Testis (tissue), 3 donors: ENCODE results near the gene CTCF. TPM values are rescaled to one million over a fixed set of nuclear protein-coding genes. Genes with fewer than 3 reads are reported as not detected.

ENCODE experiments used
- DNase-seq: peaks from one replicate; pipeline ENCODE4 v3.0.0-alpha.2; 2019
- H3K27ac ChIP-seq, 2 donors: fragments of 200-600 bp; sonication (generic); one replicate each; pipeline ENCODE4 v1.5.1; 2019
- H3K27me3 ChIP-seq: fragments of 200-600 bp; sonication (generic); one replicate; pipeline ENCODE4 v1.5.1; 2019
- H3K36me3 ChIP-seq: fragments of 200-600 bp; sonication (generic); one replicate; pipeline ENCODE4 v1.5.1; 2017; ENCODE audit warnings: low read depth; ENCODE audit errors: missing control alignments
- H3K4me1 ChIP-seq: fragments of 200-600 bp; sonication (generic); one replicate; pipeline ENCODE4 v1.5.1; 2019
- H3K4me3 ChIP-seq, 2 donors: fragments of 200-600 bp; sonication (generic); one replicate each; pipeline ENCODE4 v1.5.1; 2017 to 2019
- H3K9me3 ChIP-seq: fragments of 200-600 bp; sonication (generic); one replicate; pipeline ENCODE4 v1.5.1; 2017
- CTCF ChIP-seq, 3 experiments: fragments of 450-650 bp in 2 of 3; fragments of 200-600 bp in 1 of 3; sonication (generic) in 1 of 3; IDR thresholded peaks; one replicate each; pipeline ENCODE4 v1.5.1; 2016 to 2019; ENCODE audit warnings: antibody characterized with exemption in 3 of 3, mild to moderate bottlenecking in 2 of 3, moderate library complexity in 1 of 3
- POLR2A ChIP-seq: fragments of 450-650 bp; IDR thresholded peaks from one replicate; pipeline ENCODE4 v1.6.1; 2017; ENCODE audit warnings: antibody characterized with exemption, mild to moderate bottlenecking, moderate library complexity
- whole genome bisulfite sequencing, 2 donors: methylation state at CpG; one replicate each; pipeline ENCODE4 v1.1.5; 2018; 5-methylcytosine and 5-hydroxymethylcytosine counted together
- intact Hi-C: fragments of 100-400 bp; cut with DNase I; formaldehyde crosslinking; loops from one replicate; pipeline ENCODE4 v1.15.1; 2023; ENCODE audit warnings: low total_unique reads
- polyA plus RNA-seq: library from polyadenylated mRNA; stranded (reverse); fragments of 350-450 nt; fragmentation: Illumina TruSeq; extraction: RNeasy Lipid Tissue Mini Kit (QIAGEN cat#74804); gene quantifications from one replicate; pipeline ENCODE4 v1.2.3, GENCODE V29; 2014; ENCODE audit warnings: low read depth, low replicate concordance; ENCODE audit not compliant: insufficient read depth
- total RNA-seq, 2 donors: library from RNA; depleted of rRNA; stranded (reverse); fragments of >200 nt; gene quantifications; one replicate each; pipeline ENCODE4 v1.2.3, GENCODE V29; 2016

Gene CTCF
- total and polyA plus RNA-seq, 3 donors from 2014 or later: 25.9 to 47.0 (median 45.5) TPM

GRCh38 chr16:67656344-67657016 lies 94.2 kb downstream of the CTCF start:
- H3K4me1 ChIP-seq: peaks cover 15% of the 10 kb centered on the region
- TF ChIP-seq POLR2A (no peak), CTCF (IDR thresholded peaks at IDR 0.05) (no peak)
- H3K9me3 ChIP-seq: no peaks in the 10 kb centered on the region
- WGBS, 2 donors: 93% methylated on average over 9 of the region's 9 CpGs; no CpG with 5 or more reads in 1 of the 2 donors
- intact Hi-C loops: loop anchor here (5.0 kb wide), 1 partner anchor 84 kb away; no protein-coding TSS in a partner anchor
- DNase-seq: no peak
- no peaks in the 10 kb centered on the region for H3K27me3 ChIP-seq
- H3K36me3 ChIP-seq: no peaks in the 10 kb centered on the region
- H3K27ac ChIP-seq: no peak overlapping the region
- no peak overlapping the region for H3K4me3 ChIP-seq

GRCh38 chr16:67657017-67657608 lies 94.8 kb downstream of the CTCF start:
- intact Hi-C loops: loop anchor here (5.0 kb wide), 1 partner anchor 85 kb away; no protein-coding TSS in a partner anchor
- WGBS, 2 donors: 87 to 92% methylated on average over 16 of the region's 16 CpGs

GRCh38 chr16:67657751-67658518 lies 95.6 kb downstream of the CTCF start:
- no peak overlapping the region for H3K4me3 ChIP-seq
- DNase-seq: no peak
- H3K27ac ChIP-seq: no peak overlapping the region
- H3K4me1 ChIP-seq: peaks cover 15% of the 10 kb centered on the region
- H3K36me3 ChIP-seq: no peaks in the 10 kb centered on the region
- no peaks in the 10 kb centered on the region for H3K9me3 ChIP-seq
- 93 to 94% methylated on average over 10 to 18 of the region's 18 CpGs for WGBS, 2 donors
- no peaks in the 10 kb centered on the region for H3K27me3 ChIP-seq
- intact Hi-C loops: loop anchor here (5.0 kb wide), 1 partner anchor 86 kb away; no protein-coding TSS in a partner anchor
- TF ChIP-seq POLR2A (no peak), CTCF (IDR thresholded peaks at IDR 0.05) (no peak)

More at GRCh38 chr16:67657017-67657608, 94.8 kb downstream of the CTCF start:
- no peak overlapping the region for H3K4me3 ChIP-seq
- no peaks in the 10 kb centered on the region for H3K9me3 ChIP-seq
- H3K27ac ChIP-seq: no peak overlapping the region
- H3K27me3 ChIP-seq: no peaks in the 10 kb centered on the region
- TF ChIP-seq POLR2A (no peak), CTCF (IDR thresholded peaks at IDR 0.05) (no peak)
- no peaks in the 10 kb centered on the region for H3K36me3 ChIP-seq
- peaks cover 15% of the 10 kb centered on the region for H3K4me1 ChIP-seq
- no peak for DNase-seq

- WGBS, 2 donors: 34% methylated on average over 18 to 19 of the region's 21 CpGs
- peak overlapping the region in 1 of 2 donors; percentile 96 for H3K27ac ChIP-seq
- no peaks in the 10 kb centered on the region for H3K27me3 ChIP-seq
- peaks cover 8% of the 10 kb centered on the region for H3K4me1 ChIP-seq
- no peak for DNase-seq
- no peaks in the 10 kb centered on the region for H3K9me3 ChIP-seq
- H3K4me3 ChIP-seq: peak overlapping the region; percentile 69 to 96
- intact Hi-C loops: loop anchor here (5.0 kb wide), 1 partner anchor 87 kb away; no protein-coding TSS in a partner anchor
- no peaks in the 10 kb centered on the region for H3K36me3 ChIP-seq
- TF ChIP-seq CTCF (IDR thresholded peaks at IDR 0.05) (no peak), POLR2A (no peak)
These were observed 96.7 kb downstream of the CTCF start for GRCh38 chr16:67658849-67659674.
